HG03045 (cell line): ENCODE measurements around the gene WIPI1.
"Not testable (repeated sequence)": the region's sequence is repeated elsewhere in the genome, so short reads cannot be mapped to it uniquely, and the experiment has no call there.

Source experiments
- ATAC-seq: cut with Tn5 transposase; IDR thresholded peaks from one replicate; pipeline ENCODE4 v1.9.1; 2021; ENCODE audit warnings: mild to moderate bottlenecking, moderate library complexity; ENCODE audit not compliant: unreplicated experiment

Gene WIPI1

GRCh38 chr17:68457168-68457538, at the start of gene WIPI1:
TSS of gene WIPI1 (minus strand) at chr17:68457496. CDS start at chr17:68457421, 75 bp downstream.
- peak; percentile 43 for ATAC-seq

- no peak for ATAC-seq
Measured at GRCh38 chr17:68505951-68506350, 48.7 kb upstream of the WIPI1 start.

- ATAC-seq, result no peak
Measured at GRCh38 chr17:68501074-68501473, 43.8 kb upstream of the WIPI1 start.

- no peak for ATAC-seq
Measured at GRCh38 chr17:68499587-68499986, 42.3 kb upstream of the WIPI1 start.

- peak; percentile 31 for ATAC-seq
Measured at GRCh38 chr17:68498479-68499326, 41.4 kb upstream of the WIPI1 start.

- peak; percentile 95 for ATAC-seq
Measured at GRCh38 chr17:68497885-68498319, 40.6 kb upstream of the WIPI1 start.

- ATAC-seq, result no peak
Measured at GRCh38 chr17:68495081-68495480, 37.8 kb upstream of the WIPI1 start.

GRCh38 chr17:68492394-68493054, 35.2 kb upstream of the WIPI1 start:
- not testable (repeated sequence) for ATAC-seq

GRCh38 chr17:68491381-68492231, 34.3 kb upstream of the WIPI1 start:
- no peak for ATAC-seq

GRCh38 chr17:68489919-68490318, 32.6 kb upstream of the WIPI1 start:
- no peak for ATAC-seq

GRCh38 chr17:68484458-68484857, 27.2 kb upstream of the WIPI1 start:
- ATAC-seq, result no peak

- no peak for ATAC-seq
Measured at GRCh38 chr17:68482576-68483041, 25.3 kb upstream of the WIPI1 start.

- ATAC-seq, result no peak
Measured at GRCh38 chr17:68480885-68481284, 23.6 kb upstream of the WIPI1 start.

- no peak for ATAC-seq
Measured at GRCh38 chr17:68470961-68471360, 13.7 kb upstream of the WIPI1 start.

GRCh38 chr17:68468788-68469187, 11.5 kb upstream of the WIPI1 start:
- ATAC-seq, result no peak

- no peak for ATAC-seq
Measured at GRCh38 chr17:68468334-68468733, 11.0 kb upstream of the WIPI1 start.

- ATAC-seq, result no peak
Measured at GRCh38 chr17:68463211-68464019, 6.1 kb upstream of the WIPI1 start.

- ATAC-seq, result peak; percentile 34
Measured at GRCh38 chr17:68462381-68463210, 5.3 kb upstream of the WIPI1 start.

GRCh38 chr17:68461589-68461988, 4.3 kb upstream of the WIPI1 start:
- ATAC-seq, result no peak
